ENCODE results near the gene ME3. TPM values are rescaled to one million over a fixed set of nuclear protein-coding genes. Genes with fewer than 3 reads are reported as not detected.

Gene ME3
- polyA plus RNA-seq, 1 donor (not counting 4 experiments of a cell fraction or from before 2014, with no cell fraction given), result 1.0 TPM

DNA sequence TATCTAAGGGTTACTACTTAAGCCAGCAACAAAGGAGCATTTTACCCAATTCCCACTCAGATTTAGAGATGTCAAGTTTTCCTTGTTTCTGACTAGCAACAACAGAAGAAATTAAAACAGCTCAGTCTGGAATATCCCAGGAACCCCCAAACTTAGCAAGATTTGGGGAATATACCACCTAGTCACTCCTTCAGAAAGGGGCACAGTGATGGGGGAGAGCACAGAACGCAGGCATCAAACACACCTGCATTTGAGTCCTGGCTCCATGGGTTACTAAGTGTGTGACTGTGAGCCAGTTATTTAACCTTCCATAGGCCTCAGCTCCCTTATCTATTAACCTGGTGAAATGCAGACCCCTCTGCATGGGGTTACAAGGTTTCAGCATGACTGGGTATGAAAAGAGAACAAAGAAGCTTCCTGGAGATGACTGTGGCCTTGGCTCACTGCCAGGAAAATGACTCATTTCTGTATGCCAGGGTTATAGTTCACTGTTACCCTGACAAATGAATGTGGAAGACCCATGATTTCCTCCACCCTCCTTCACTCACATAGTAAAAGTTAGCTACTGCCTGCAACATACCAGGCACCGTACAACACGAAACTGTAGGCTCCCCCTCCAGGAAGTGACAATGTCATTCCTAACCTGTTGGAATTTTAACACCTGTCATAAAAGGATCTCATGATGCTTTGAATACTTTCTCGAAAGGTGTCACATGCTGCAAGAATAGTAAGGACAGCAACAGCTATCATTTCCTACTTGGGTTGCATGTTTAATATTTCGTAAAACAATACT is 79.6 kb downstream of the ME3 start:
- H3K9me3 ChIP-seq (ENCODE audit: control insufficient read depth, low read depth, low read length), result no peaks in the 10 kb centered on the region
- no peaks in the 10 kb centered on the region for H4K20me1 ChIP-seq (ENCODE audit: control insufficient read depth, extremely low read depth, insufficient read depth, low read length)
- dilution Hi-C loops (cut with MboI; ENCODE audit: extremely low pct_ligation_motif_present, low sequenced_read_pairs), result no loop called here
- H3K9me1 ChIP-seq (ENCODE audit: control insufficient read depth, extremely low read depth, insufficient read depth, low read length), result no peaks in the 10 kb centered on the region
- no peak overlapping the region for H3K4me3 ChIP-seq (ENCODE audit: control insufficient read depth in 2 of 3, extremely low read depth in 1 of 3, insufficient read depth in 2 of 3, low read depth in 1 of 3, low read length in 3 of 3)
- peak; percentile 81 for DNase-seq (ENCODE audit: low read depth, low spot score)
- no peak overlapping the region for H3K9ac ChIP-seq (ENCODE audit: control insufficient read depth, extremely low read depth, insufficient read depth, low read length)
- no peak overlapping the region for H2AFZ ChIP-seq (ENCODE audit: control insufficient read depth, low read length)
- H3K79me2 ChIP-seq (ENCODE audit: control insufficient read depth, insufficient read depth, low read length), result no peaks in the 10 kb centered on the region
- H3K4me1 ChIP-seq (ENCODE audit: control insufficient read depth, extremely low read depth, insufficient read depth, low read length), result peaks cover 39% of the 10 kb centered on the region
- H3K27ac ChIP-seq (ENCODE audit: control insufficient read depth, insufficient read depth, low read length), result peak overlapping the region; percentile 32
- H3K27me3 ChIP-seq (ENCODE audit: control insufficient read depth, extremely low read depth, insufficient read depth, low read length), result no peaks in the 10 kb centered on the region
- TF ChIP-seq EZH2 (IDR thresholded peaks at IDR 0.05; ENCODE audit: low read length), result no peak
- TF ChIP-seq, protein P1, sequence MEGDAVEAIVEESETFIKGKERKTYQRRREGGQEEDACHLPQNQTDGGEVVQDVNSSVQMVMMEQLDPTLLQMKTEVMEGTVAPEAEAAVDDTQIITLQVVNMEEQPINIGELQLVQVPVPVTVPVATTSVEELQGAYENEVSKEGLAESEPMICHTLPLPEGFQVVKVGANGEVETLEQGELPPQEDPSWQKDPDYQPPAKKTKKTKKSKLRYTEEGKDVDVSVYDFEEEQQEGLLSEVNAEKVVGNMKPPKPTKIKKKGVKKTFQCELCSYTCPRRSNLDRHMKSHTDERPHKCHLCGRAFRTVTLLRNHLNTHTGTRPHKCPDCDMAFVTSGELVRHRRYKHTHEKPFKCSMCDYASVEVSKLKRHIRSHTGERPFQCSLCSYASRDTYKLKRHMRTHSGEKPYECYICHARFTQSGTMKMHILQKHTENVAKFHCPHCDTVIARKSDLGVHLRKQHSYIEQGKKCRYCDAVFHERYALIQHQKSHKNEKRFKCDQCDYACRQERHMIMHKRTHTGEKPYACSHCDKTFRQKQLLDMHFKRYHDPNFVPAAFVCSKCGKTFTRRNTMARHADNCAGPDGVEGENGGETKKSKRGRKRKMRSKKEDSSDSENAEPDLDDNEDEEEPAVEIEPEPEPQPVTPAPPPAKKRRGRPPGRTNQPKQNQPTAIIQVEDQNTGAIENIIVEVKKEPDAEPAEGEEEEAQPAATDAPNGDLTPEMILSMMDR (optimal IDR thresholded peaks at IDR 0.05 in 1 of 3, IDR thresholded peaks at IDR 0.05 in 1 of 3, conservative IDR thresholded peaks at IDR 0.05 in 1 of 3; ENCODE audit: extremely low read depth in 1 of 3, insufficient read depth in 2 of 3, low read length in 3 of 3), result no peak
- peak; percentile 79 for FAIRE-seq
- H3K36me3 ChIP-seq (ENCODE audit: control insufficient read depth in 2 of 2, extremely low read depth in 1 of 2, insufficient read depth in 2 of 2, low read length in 2 of 2), result no peaks in the 10 kb centered on the region
- peak overlapping the region; percentile 50 for H3K4me2 ChIP-seq (ENCODE audit: control insufficient read depth, extremely low read depth, insufficient read depth, low read depth, low read length)

DNA sequence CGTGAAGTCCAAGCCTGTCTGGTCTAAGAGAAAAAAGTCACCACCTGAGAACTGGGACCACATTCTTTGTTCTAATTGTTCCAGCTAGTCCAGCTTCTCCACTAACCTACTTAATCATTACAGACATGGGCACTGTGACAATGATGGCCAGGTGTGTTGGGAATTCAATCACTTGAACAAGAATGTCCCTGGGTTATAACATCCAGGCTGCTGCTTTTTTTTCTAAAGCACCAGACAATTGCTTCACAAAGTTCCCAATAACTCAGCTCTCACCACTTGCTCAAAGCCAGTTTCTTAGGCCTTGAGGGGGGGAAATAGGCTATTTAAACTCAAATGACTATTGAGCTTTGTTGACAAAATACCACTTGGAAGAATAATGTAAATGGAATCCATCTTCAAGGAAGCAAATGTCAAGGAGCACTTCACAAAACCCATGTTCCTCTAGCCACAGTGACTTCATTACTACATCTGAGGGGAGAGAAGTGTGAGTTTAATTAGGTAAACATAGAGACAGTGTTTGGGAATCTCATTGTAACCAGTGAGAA is 80.3 kb downstream of the ME3 start:
- TF ChIP-seq, protein P1 (optimal IDR thresholded peaks at IDR 0.05 in 1 of 3, IDR thresholded peaks at IDR 0.05 in 1 of 3, conservative IDR thresholded peaks at IDR 0.05 in 1 of 3; ENCODE audit: extremely low read depth in 1 of 3, insufficient read depth in 2 of 3, low read length in 3 of 3), result no peak
- no peak for TF ChIP-seq EZH2 (IDR thresholded peaks at IDR 0.05; ENCODE audit: low read length)
- H3K4me2 ChIP-seq (ENCODE audit: control insufficient read depth, extremely low read depth, insufficient read depth, low read depth, low read length), result peak overlapping the region; percentile 50
- no peaks in the 10 kb centered on the region for H4K20me1 ChIP-seq (ENCODE audit: control insufficient read depth, extremely low read depth, insufficient read depth, low read length)
- H3K36me3 ChIP-seq (ENCODE audit: control insufficient read depth in 2 of 2, extremely low read depth in 1 of 2, insufficient read depth in 2 of 2, low read length in 2 of 2), result no peaks in the 10 kb centered on the region
- dilution Hi-C loops (cut with MboI; ENCODE audit: extremely low pct_ligation_motif_present, low sequenced_read_pairs), result no loop called here
- FAIRE-seq (no peak), DNase-seq (ENCODE audit: low read depth, low spot score) (no peak)
- peaks cover 39% of the 10 kb centered on the region for H3K4me1 ChIP-seq (ENCODE audit: control insufficient read depth, extremely low read depth, insufficient read depth, low read length)
- no peaks in the 10 kb centered on the region for H3K27me3 ChIP-seq (ENCODE audit: control insufficient read depth, extremely low read depth, insufficient read depth, low read length)
- no peaks in the 10 kb centered on the region for H3K9me1 ChIP-seq (ENCODE audit: control insufficient read depth, extremely low read depth, insufficient read depth, low read length)
- no peak overlapping the region for H3K9ac ChIP-seq (ENCODE audit: control insufficient read depth, extremely low read depth, insufficient read depth, low read length)
- H3K27ac ChIP-seq (ENCODE audit: control insufficient read depth, insufficient read depth, low read length), result peak overlapping the region; percentile 31
- no peaks in the 10 kb centered on the region for H3K9me3 ChIP-seq (ENCODE audit: control insufficient read depth, low read depth, low read length)
- H2AFZ ChIP-seq (ENCODE audit: control insufficient read depth, low read length), result no peak overlapping the region
- no peaks in the 10 kb centered on the region for H3K79me2 ChIP-seq (ENCODE audit: control insufficient read depth, insufficient read depth, low read length)
- H3K4me3 ChIP-seq (ENCODE audit: control insufficient read depth in 2 of 3, extremely low read depth in 1 of 3, insufficient read depth in 2 of 3, low read depth in 1 of 3, low read length in 3 of 3), result no peak overlapping the region
